Breast epithelium (tissue), 3 donors: ENCODE measurements around the gene SLC35F3.

ENCODE experiments used
- POLR2A ChIP-seq: fragments of 450-650 bp; IDR thresholded peaks from one replicate; pipeline ENCODE4 v1.6.1; 2016; ENCODE audit warnings: antibody characterized with exemption, mild to moderate bottlenecking, moderate library complexity
- TF ChIP-seq, protein P1 (sequence below), 3 donors: fragments of 450-650 bp; IDR thresholded peaks; one replicate each; pipeline ENCODE4 v1.5.1; 2016 to 2017; ENCODE audit warnings: antibody characterized with exemption in 3 of 3, mild to moderate bottlenecking in 3 of 3, moderate library complexity in 3 of 3

- TF ChIP-seq, protein P1, sequence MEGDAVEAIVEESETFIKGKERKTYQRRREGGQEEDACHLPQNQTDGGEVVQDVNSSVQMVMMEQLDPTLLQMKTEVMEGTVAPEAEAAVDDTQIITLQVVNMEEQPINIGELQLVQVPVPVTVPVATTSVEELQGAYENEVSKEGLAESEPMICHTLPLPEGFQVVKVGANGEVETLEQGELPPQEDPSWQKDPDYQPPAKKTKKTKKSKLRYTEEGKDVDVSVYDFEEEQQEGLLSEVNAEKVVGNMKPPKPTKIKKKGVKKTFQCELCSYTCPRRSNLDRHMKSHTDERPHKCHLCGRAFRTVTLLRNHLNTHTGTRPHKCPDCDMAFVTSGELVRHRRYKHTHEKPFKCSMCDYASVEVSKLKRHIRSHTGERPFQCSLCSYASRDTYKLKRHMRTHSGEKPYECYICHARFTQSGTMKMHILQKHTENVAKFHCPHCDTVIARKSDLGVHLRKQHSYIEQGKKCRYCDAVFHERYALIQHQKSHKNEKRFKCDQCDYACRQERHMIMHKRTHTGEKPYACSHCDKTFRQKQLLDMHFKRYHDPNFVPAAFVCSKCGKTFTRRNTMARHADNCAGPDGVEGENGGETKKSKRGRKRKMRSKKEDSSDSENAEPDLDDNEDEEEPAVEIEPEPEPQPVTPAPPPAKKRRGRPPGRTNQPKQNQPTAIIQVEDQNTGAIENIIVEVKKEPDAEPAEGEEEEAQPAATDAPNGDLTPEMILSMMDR (IDR thresholded peaks at IDR 0.05) = no peak
- TF ChIP-seq POLR2A = no peak
Measured at GRCh38 chr1:234094172-234094571, 189.7 kb downstream of the SLC35F3 start.
